K562 treated with DMSO at 1 percent for 24 hours (cell line): ENCODE results near the gene TSR1. TPM values are rescaled to one million over a fixed set of nuclear protein-coding genes. Genes with fewer than 3 reads are reported as not detected.

Source experiments
- total RNA-seq: library from RNA; unstranded; fragments of 300-600 nt; gene quantifications from 2 replicates; pipeline ENCODE4 v1.2.3, GENCODE V29; 2022; ENCODE audit warnings: low read depth; ENCODE audit not compliant: insufficient read depth

TSR1 gene
- 12.7 and 15.0 TPM in 2 replicates for total RNA-seq

GRCh38 chr17:2336215-2336851 is at the start of gene TSR1:
TSS of gene TSR1 (minus strand) at chr17:2336457. CDS start at chr17:2336427, 30 bp downstream.

GRCh38 chr17:2336852-2337543 is 741 bp upstream of the TSR1 start, which contains the start of gene SGSM2:
TSS of gene SGSM2 (plus strand) at chr17:2337501. CDS start at chr17:2337689, 188 bp downstream.

GRCh38 chr17:2303204-2304188 is 32.8 kb downstream of the TSR1 start, which contains the start of the genes SMG6 and SRR:
TSS of gene SMG6 (minus strand) at chr17:2303785. CDS start at chr17:2303720, 65 bp downstream.
TSS of gene SRR (plus strand) at chr17:2303950. CDS start at chr17:2315561, 11,611 bp downstream.

Other genes with a start within 250 kb of the TSR1 start
- 18.9 and 19.3 TPM in 2 replicates for gene SMG6, start 32.7 kb downstream of the TSR1 start, total RNA-seq
- gene SRR, start 32.5 kb downstream of the TSR1 start, total RNA-seq: 14.0 and 16.0 TPM in 2 replicates
- 16.3 and 18.0 TPM in 2 replicates for gene SGSM2, start 1.0 kb upstream of the TSR1 start, total RNA-seq
- gene MNT, start 64.6 kb upstream of the TSR1 start, total RNA-seq: 7.8 and 10.4 TPM in 2 replicates
- 6.3 and 8.6 TPM in 2 replicates for gene METTL16, start 175.4 kb upstream of the TSR1 start, total RNA-seq